WTC11 (cell line): ENCODE measurements around the gene ARHGEF10L. TPM values are rescaled to one million over a fixed set of nuclear protein-coding genes. Genes with fewer than 3 reads are reported as not detected.

Experiments
- ATAC-seq: fragments of 200-7000 bp; cut with Tn5 transposase; 2 replicates; pipeline ENCODE4 v1.10.0; 2021; ENCODE audit warnings: mild to moderate bottlenecking, moderate library complexity
- CTCF ChIA-PET: fragments of 300-600 bp; sonication (Branson Sonifier 250); formaldehyde crosslinking; loops from one replicate; lab custom pipeline; 2021; ENCODE audit warnings: antibody characterized with exemption; lab: Charles Lee
- POLR2A ChIA-PET: fragments of 350-600 bp; sonication (Branson Sonifier 250); formaldehyde crosslinking; loops from one replicate; lab custom pipeline; 2021; ENCODE audit warnings: antibody characterized with exemption; lab: Charles Lee
- DNase-seq: peaks from one replicate; pipeline ENCODE4 v3.0.0; 2021; ENCODE audit warnings: low spot score
- H3K27ac Mint-ChIP-seq: 2 replicates; pipeline ENCODE4 v1.8.0; 2021; ENCODE audit warnings: mixed read lengths
- H3K27me3 Mint-ChIP-seq: 2 replicates; pipeline ENCODE4 v1.8.0; 2021; ENCODE audit warnings: low read depth, mild to moderate bottlenecking, moderate library complexity, mixed read lengths
- H3K36me3 Mint-ChIP-seq: 2 replicates; pipeline ENCODE4 v1.8.0; 2021; ENCODE audit warnings: mixed read lengths
- H3K4me1 Mint-ChIP-seq: 2 replicates; pipeline ENCODE4 v1.8.0; 2022; ENCODE audit warnings: mixed read lengths
- H3K4me3 Mint-ChIP-seq: 2 replicates; pipeline ENCODE4 v1.8.0; 2021; ENCODE audit warnings: mild to moderate bottlenecking, moderate library complexity, mixed read lengths
- H3K9me3 Mint-ChIP-seq: 2 replicates; pipeline ENCODE4 v1.8.0; 2021; ENCODE audit warnings: mixed read lengths
- CREM ChIP-seq: sonication (generic); formaldehyde crosslinking; IDR thresholded peaks from 2 replicates; pipeline ENCODE4 v1.8.1; 2022; ENCODE audit warnings: mild to moderate bottlenecking, missing genetic modification reagents, moderate library complexity
- E2F4 ChIP-seq: sonication (generic); formaldehyde crosslinking; IDR thresholded peaks from 2 replicates; pipeline ENCODE4 v1.8.1; 2022; ENCODE audit warnings: low read depth, mild to moderate bottlenecking, moderate library complexity, missing genetic modification reagents, borderline replicate concordance
- FOXK1 ChIP-seq: sonication (generic); formaldehyde crosslinking; IDR thresholded peaks from 2 replicates; pipeline ENCODE4 v1.8.0; 2022; ENCODE audit warnings: mild to moderate bottlenecking, moderate library complexity, missing genetic modification reagents
- FOXP4 ChIP-seq: sonication (generic); formaldehyde crosslinking; IDR thresholded peaks from 2 replicates; pipeline ENCODE4 v1.8.0; 2022; ENCODE audit warnings: mild to moderate bottlenecking, missing genetic modification reagents
- NR2C2 ChIP-seq: sonication (generic); formaldehyde crosslinking; IDR thresholded peaks from 2 replicates; pipeline ENCODE4 v1.8.0; 2022; ENCODE audit warnings: mild to moderate bottlenecking, missing genetic modification reagents
- PRDM15 ChIP-seq: sonication (generic); formaldehyde crosslinking; IDR thresholded peaks from 2 replicates; pipeline ENCODE4 v1.8.0; 2022; ENCODE audit warnings: missing genetic modification reagents
- PREB ChIP-seq: sonication (generic); formaldehyde crosslinking; IDR thresholded peaks from 2 replicates; pipeline ENCODE4 v1.8.1; 2022; ENCODE audit warnings: mild to moderate bottlenecking, missing genetic modification reagents, moderate library complexity, borderline replicate concordance
- PRRX2 ChIP-seq: fragments of 250-450 bp; sonication (Bioruptor Pico); IDR thresholded peaks from 2 replicates; pipeline ENCODE4 v1.8.0; 2021; ENCODE audit warnings: mild to moderate bottlenecking
- RORB ChIP-seq: fragments of 250-450 bp; sonication (Bioruptor Pico); IDR thresholded peaks from 2 replicates; pipeline ENCODE4 v1.9.0; 2021; ENCODE audit warnings: mild to moderate bottlenecking
- STAT6 ChIP-seq: sonication (generic); formaldehyde crosslinking; conservative IDR thresholded peaks from 2 replicates; pipeline ENCODE4 v1.8.1; 2023; ENCODE audit warnings: mild to moderate bottlenecking, low read depth, missing genetic modification reagents, moderate library complexity
- TCF7 ChIP-seq: sonication (generic); formaldehyde crosslinking; IDR thresholded peaks from 2 replicates; pipeline ENCODE4 v1.8.0; 2022; ENCODE audit warnings: mild to moderate bottlenecking, low read depth, missing genetic modification reagents, moderate library complexity
- TEAD1 ChIP-seq: sonication (generic); formaldehyde crosslinking; IDR thresholded peaks from 2 replicates; pipeline ENCODE4 v1.8.0; 2022; ENCODE audit warnings: mild to moderate bottlenecking, missing genetic modification reagents
- ZNF219 ChIP-seq: sonication (generic); formaldehyde crosslinking; IDR thresholded peaks from 2 replicates; pipeline ENCODE4 v1.8.0; 2023; ENCODE audit warnings: missing genetic modification reagents, mild to moderate bottlenecking, borderline replicate concordance
- ZNF232 ChIP-seq: sonication (generic); formaldehyde crosslinking; IDR thresholded peaks from 2 replicates; pipeline ENCODE4 v1.8.0; 2022; ENCODE audit warnings: mild to moderate bottlenecking, missing genetic modification reagents
- ZNF281 ChIP-seq: sonication (generic); formaldehyde crosslinking; IDR thresholded peaks from 2 replicates; pipeline ENCODE4 v1.8.0; 2023; ENCODE audit warnings: mild to moderate bottlenecking, missing genetic modification reagents
- ZNF425 ChIP-seq: fragments of 250-450 bp; sonication (Bioruptor Pico); conservative IDR thresholded peaks from 2 replicates; pipeline ENCODE4 v1.9.0; 2021; ENCODE audit warnings: mild to moderate bottlenecking
- ZNF671 ChIP-seq: fragments of 250-450 bp; sonication (Bioruptor Pico); IDR thresholded peaks from 2 replicates; pipeline ENCODE4 v1.8.0; 2021; ENCODE audit warnings: mild to moderate bottlenecking
- total RNA-seq: library from RNA; stranded (reverse); gene quantifications from 3 replicates; pipeline ENCODE4 v1.2.3, GENCODE V29; 2021

The ARHGEF10L gene
- total RNA-seq, 1 experiment from 2014 or later: 34.4 TPM

- ATAC-seq (no peak), DNase-seq (no peak)
- Mint-ChIP-seq H3K4me3 (no peak overlapping the region), H3K27me3 (no peaks in the 10 kb centered on the region), H3K9me3 (no peaks in the 10 kb centered on the region), H3K36me3 (no peaks in the 10 kb centered on the region), H3K27ac (0 out of 2 replicates have a peak overlapping the region, but pooled peaks have one; percentile 12), H3K4me1 (peaks cover 22% of the 10 kb centered on the region)
- ChIA-PET CTCF (interaction anchor here (6.1 kb wide), 1 partner anchor 14 kb away, joined by 57 read pairs; no protein-coding TSS in a partner anchor), POLR2A (no interaction called here)
- TF ChIP-seq TCF7 (CRISPR knock-in tag) (no peak), ZNF281 (no peak), PREB (CRISPR knock-in tag) (no peak), ZNF425 (CRISPR knock-in tag) (no peak), RORB (CRISPR knock-in tag) (no peak), CREM (CRISPR knock-in tag) (no peak), STAT6 (CRISPR knock-in tag) (no peak), FOXP4 (no peak), E2F4 (CRISPR knock-in tag) (no peak), PRDM15 (CRISPR knock-in tag) (no peak), NR2C2 (no peak), PRRX2 (no peak), TEAD1 (no peak), ZNF232 (CRISPR knock-in tag) (no peak), FOXK1 (no peak), ZNF219 (CRISPR knock-in tag) (no peak), ZNF671 (CRISPR knock-in tag) (no peak)
Observed at GRCh38 chr1:17674726-17675500, 135.4 kb downstream of the ARHGEF10L start.
